Right kidney (tissue), 1 donor: Measurements from ENCODE around the gene ARMC2.

Experiments used
- DNase-seq: peaks from one replicate; pipeline ENCODE4 v3.0.0-alpha.2; 2016

Gene ARMC2

GRCh38 chr6:109023356-109023925 is 175.2 kb downstream of the ARMC2 start:
- DNase-seq: no peak
